ENCODE results near the gene KLC3. TPM values are rescaled to one million over a fixed set of nuclear protein-coding genes. Genes with fewer than 3 reads are reported as not detected.

KLC3 gene
- total and polyA plus RNA-seq, 2 donors (not counting 1 experiment from before 2014, with no cell fraction given) = not detected

- CTCF ChIA-PET = interaction anchor here (0.9 to 3.0 kb wide), 5 partner anchors 9 to 85 kb away, joined by 3 to 19 read pairs (median 6); no protein-coding TSS in a partner anchor
- POLR2A ChIA-PET = interaction anchor here (0.6 kb wide), 1 partner anchor 243 kb away, joined by 3 read pairs; no protein-coding TSS in a partner anchor
- H3K27ac ChIP-seq (ENCODE audit: low read length in 2 of 2) = no peak overlapping the region
- intact Hi-C loops (cut with micrococcal nuclease) = loop anchor here (10.0 kb wide), 1 partner anchor 595 kb away; the partner anchor contains the start of gene CCDC61
- peaks cover 20% of the 10 kb centered on the region for H3K79me2 ChIP-seq (ENCODE audit: control insufficient read depth, insufficient read depth, low read length)
- ATAC-seq (ENCODE audit: low read depth) (no peak), DNase-seq (no peak)
- H4K20me1 ChIP-seq (ENCODE audit: control insufficient read depth, insufficient read depth, low read length, poor library complexity, severe bottlenecking) = peaks cover 28% of the 10 kb centered on the region
- H3K27me3 ChIP-seq (replicated peaks in 1 of 4; ENCODE audit: control extremely low read depth in 1 of 4, control insufficient read depth in 3 of 4, insufficient read depth in 4 of 4, low read length in 3 of 4) = peaks cover 0 to 55% (median 31%) of the 10 kb centered on the region in 4 experiments
- no peak overlapping the region for H2AFZ ChIP-seq (ENCODE audit: insufficient read depth, low read depth, low read length, poor library complexity, severe bottlenecking)
- H3K27ac Mint-ChIP-seq = no peak overlapping the region
- no peaks in the 10 kb centered on the region for H3K9me3 Mint-ChIP-seq (ENCODE audit: insufficient read depth)
- no peak overlapping the region for H3K4me2 ChIP-seq (replicated peaks; ENCODE audit: low read depth, low read length, poor library complexity, severe bottlenecking)
- H3K9me3 ChIP-seq (ENCODE audit: control extremely low read depth in 1 of 3, control insufficient read depth in 2 of 3, insufficient read depth in 1 of 3, low read length in 2 of 3) = peaks cover 0 to 12% (median 0%) of the 10 kb centered on the region in 3 donors
- no peak overlapping the region for H3K9ac ChIP-seq (ENCODE audit: low read length)
- H3K4me3 Mint-ChIP-seq = no peak overlapping the region
- TF ChIP-seq CTCF (IDR thresholded peaks at IDR 0.05) (no peak), EZH2 (IDR thresholded peaks at IDR 0.05; ENCODE audit: borderline replicate concordance, insufficient read depth, low read depth, low read length, poor library complexity, severe bottlenecking) (no peak)
- H3K36me3 ChIP-seq (replicated peaks in 1 of 2; ENCODE audit: control extremely low read depth in 1 of 2, control insufficient read depth in 1 of 2, extremely low read depth in 1 of 2, insufficient read depth in 2 of 2, low read length in 1 of 2) = no peaks in the 10 kb centered on the region
- H3K4me1 ChIP-seq (ENCODE audit: control insufficient read depth in 2 of 2, insufficient read depth in 2 of 2, low read length in 2 of 2) = peaks cover 33 to 34% of the 10 kb centered on the region in 2 donors
- WGBS (ENCODE audit: insufficient coverage) = 98% methylated on average over 6 of the region's 6 CpGs
- H3K27me3 Mint-ChIP-seq = peaks cover 39% of the 10 kb centered on the region
- H3K4me3 ChIP-seq (ENCODE audit: control extremely low read depth in 1 of 5, extremely low read depth in 1 of 5, insufficient read depth in 1 of 5, low read depth in 2 of 5, low read length in 4 of 5) = no peak overlapping the region
- peaks cover 31% of the 10 kb centered on the region for H3K4me1 Mint-ChIP-seq
These were observed 59.6 kb downstream of the KLC3 start for GRCh38 chr19:45400192-45400591.

Other genes with a start within 250 kb of the KLC3 start
- gene PPP1R37, start 247.6 kb upstream of the KLC3 start, total RNA-seq = 28.1 and 37.3 TPM in 2 replicates
- 20.1 and 20.7 TPM in 2 replicates for gene PPP1R37, start 247.6 kb upstream of the KLC3 start, polyA plus RNA-seq
- 0.27 TPM in 1 of 2 replicates, not detected in the other for gene NKPD1, start 179.8 kb upstream of the KLC3 start, total RNA-seq
- gene NKPD1, start 179.8 kb upstream of the KLC3 start, polyA plus RNA-seq = 0.36 and 1.0 TPM in 2 replicates
- gene TRAPPC6A, start 162.5 kb upstream of the KLC3 start, total RNA-seq = 40.3 and 48.2 TPM in 2 replicates
- gene TRAPPC6A, start 162.5 kb upstream of the KLC3 start, polyA plus RNA-seq = 56.0 and 79.0 TPM in 2 replicates
- 21.1 and 31.8 TPM in 2 replicates for gene BLOC1S3, start 162.0 kb upstream of the KLC3 start, total RNA-seq
- 5.2 and 7.2 TPM in 2 replicates for gene BLOC1S3, start 162.0 kb upstream of the KLC3 start, polyA plus RNA-seq
- gene EXOC3L2, start 95.3 kb upstream of the KLC3 start, total RNA-seq = not detected in 2 replicates
- gene EXOC3L2, start 95.3 kb upstream of the KLC3 start, polyA plus RNA-seq = not detected in 2 replicates
- 36.2 and 37.6 TPM in 2 replicates for gene MARK4, start 89.5 kb upstream of the KLC3 start, total RNA-seq
- gene MARK4, start 89.5 kb upstream of the KLC3 start, polyA plus RNA-seq = 11.7 and 13.5 TPM in 2 replicates
- gene CKM, start 17.9 kb upstream of the KLC3 start, total RNA-seq = not detected in 2 replicates
- not detected in 2 replicates for gene CKM, start 17.9 kb upstream of the KLC3 start, polyA plus RNA-seq
- gene ERCC2, start 29.8 kb downstream of the KLC3 start, total RNA-seq = 26.5 and 27.6 TPM in 2 replicates
- 15.2 and 20.8 TPM in 2 replicates for gene ERCC2, start 29.8 kb downstream of the KLC3 start, polyA plus RNA-seq
- gene PPP1R13L, start 64.3 kb downstream of the KLC3 start, total RNA-seq = 8.8 and 9.2 TPM in 2 replicates
- gene PPP1R13L, start 64.3 kb downstream of the KLC3 start, polyA plus RNA-seq = 6.9 and 7.4 TPM in 2 replicates
- gene POLR1G, start 65.9 kb downstream of the KLC3 start, total RNA-seq = 3.5 and 4.3 TPM in 2 replicates
- gene POLR1G, start 65.9 kb downstream of the KLC3 start, polyA plus RNA-seq = 0.79 and 2.1 TPM in 2 replicates
- 75.7 and 80.2 TPM in 2 replicates for gene ERCC1, start 83.2 kb downstream of the KLC3 start, total RNA-seq
- gene ERCC1, start 83.2 kb downstream of the KLC3 start, polyA plus RNA-seq = 66.0 and 81.9 TPM in 2 replicates
- 39.6 and 40.9 TPM in 2 replicates for gene FOSB, start 127.2 kb downstream of the KLC3 start, total RNA-seq
- 1,887 and 2,860 TPM in 2 replicates for gene FOSB, start 127.2 kb downstream of the KLC3 start, polyA plus RNA-seq
- gene RTN2, start 156.3 kb downstream of the KLC3 start, total RNA-seq = 0.76 and 3.0 TPM in 2 replicates
- 1.1 and 2.4 TPM in 2 replicates for gene RTN2, start 156.3 kb downstream of the KLC3 start, polyA plus RNA-seq
- gene PPM1N, start 157.7 kb downstream of the KLC3 start, total RNA-seq = 2.6 and 2.7 TPM in 2 replicates
- 6.5 and 6.8 TPM in 2 replicates for gene PPM1N, start 157.7 kb downstream of the KLC3 start, polyA plus RNA-seq
- 108 TPM in 2 replicates for gene VASP, start 166.7 kb downstream of the KLC3 start, total RNA-seq
- gene VASP, start 166.7 kb downstream of the KLC3 start, polyA plus RNA-seq = 67.4 and 79.5 TPM in 2 replicates
- 11.2 and 11.4 TPM in 2 replicates for gene OPA3, start 244.1 kb downstream of the KLC3 start, total RNA-seq
- gene OPA3, start 244.1 kb downstream of the KLC3 start, polyA plus RNA-seq = 6.2 and 7.3 TPM in 2 replicates

Data from B cell (primary cell).